CD4-positive, alpha-beta T cell (primary cell): Measurements from ENCODE around the gene RGMA. TPM values are rescaled to one million over a fixed set of nuclear protein-coding genes. Genes with fewer than 3 reads are reported as not detected.

Experiments used
- ATAC-seq: fragments of 200-7000 bp; cut with Tn5 transposase; one replicate; pipeline ENCODE4 v1.10.0; 2022; ENCODE audit warnings: mild to moderate bottlenecking; ENCODE audit not compliant: poor library complexity
- CTCF ChIA-PET: fragments of 350-600 bp; sonication (Branson Sonifier 250); formaldehyde crosslinking; loops from one replicate; lab custom pipeline; 2021; ENCODE audit warnings: antibody characterized with exemption, inconsistent platforms; lab: Charles Lee
- POLR2A ChIA-PET: fragments of 350-600 bp; sonication (Branson Sonifier 250); formaldehyde crosslinking; loops from one replicate; lab custom pipeline; 2021; ENCODE audit warnings: antibody characterized with exemption, inconsistent platforms; lab: Charles Lee
- DNase-seq, 14 experiments: peaks; one replicate each; pipeline ENCODE4 v3.0.0-alpha.2; 2013 to 2020; ENCODE audit warnings: mixed read lengths in 2 of 14
- H3K27ac ChIP-seq, 2 donors: one replicate each; pipeline versions ENCODE4 v1.5.1 to v1.7.0; 2013; ENCODE audit warnings: low read length in 2 of 2, low read depth in 1 of 2, mild to moderate bottlenecking in 1 of 2
- H3K27me3 ChIP-seq, 2 experiments: 1 replicate in 1 of 2; 2 replicates in 1 of 2; pipeline versions ENCODE4 v1.6.1 to v1.7.0; 2013; ENCODE audit warnings: low read length in 2 of 2, control low read depth in 1 of 2, mild to moderate bottlenecking in 1 of 2, moderate library complexity in 1 of 2; ENCODE audit not compliant: insufficient read depth in 2 of 2, control insufficient read depth in 1 of 2
- H3K36me3 ChIP-seq: one replicate; pipeline ENCODE4 v1.6.1; 2013; ENCODE audit warnings: low read length, control low read depth; ENCODE audit not compliant: insufficient read depth
- H3K4me1 ChIP-seq: one replicate; pipeline ENCODE4 v1.6.1; 2013; ENCODE audit warnings: low read length, control low read depth; ENCODE audit not compliant: insufficient read depth
- H3K4me3 ChIP-seq: one replicate; pipeline ENCODE4 v1.5.1; 2013; ENCODE audit warnings: mild to moderate bottlenecking, low read length, moderate library complexity
- H3K9me3 ChIP-seq, 2 experiments: 1 replicate in 1 of 2; 2 replicates in 1 of 2; pipeline versions ENCODE4 v1.6.1 to v1.7.0; 2013; ENCODE audit warnings: low read length in 2 of 2, mild to moderate bottlenecking in 2 of 2, control low read depth in 1 of 2, moderate library complexity in 1 of 2; ENCODE audit not compliant: control insufficient read depth in 1 of 2, insufficient read depth in 1 of 2
- H3K27ac Mint-ChIP-seq: one replicate; pipeline ENCODE4 v1.8.0; 2020; ENCODE audit warnings: mixed read lengths
- H3K27me3 Mint-ChIP-seq: one replicate; pipeline ENCODE4 v1.8.0; 2021; ENCODE audit warnings: mixed read lengths
- H3K36me3 Mint-ChIP-seq: one replicate; pipeline ENCODE4 v1.8.0; 2021; ENCODE audit warnings: low read depth, mixed read lengths
- H3K4me1 Mint-ChIP-seq: one replicate; pipeline ENCODE4 v1.8.0; 2021; ENCODE audit warnings: low read depth, mixed read lengths
- H3K4me3 Mint-ChIP-seq: one replicate; pipeline ENCODE4 v1.8.0; 2020; ENCODE audit warnings: mild to moderate bottlenecking, mixed read lengths
- H3K9me3 Mint-ChIP-seq: one replicate; pipeline ENCODE4 v1.8.0; 2020; ENCODE audit warnings: mixed read lengths
- intact Hi-C, 2 experiments: fragments of 100-400 bp; cut with DNase I in 1 of 2; cut with micrococcal nuclease in 1 of 2; formaldehyde crosslinking; loops; one replicate each; pipeline versions ENCODE4 v1.15.1 to v1.9.0; 2023 to 2025; cut with DNase I, micrococcal nuclease
- total RNA-seq, 174 experiments: library from RNA in 2 of 174; stranded (reverse) in 2 of 174; gene quantifications; one replicate each; pipeline ENCODE4 v1.2.3 and lab custom pipeline; 2021 to 2026
- TF ChIP-seq, protein P1 (sequence below): fragments of 200-600 bp; IDR thresholded peaks from one replicate; pipeline ENCODE4 v1.8.0; 2022; ENCODE audit warnings: antibody characterized with exemption, mild to moderate bottlenecking

Gene RGMA
- total RNA-seq, 2 experiments from 2014 or later: not detected

DNA sequence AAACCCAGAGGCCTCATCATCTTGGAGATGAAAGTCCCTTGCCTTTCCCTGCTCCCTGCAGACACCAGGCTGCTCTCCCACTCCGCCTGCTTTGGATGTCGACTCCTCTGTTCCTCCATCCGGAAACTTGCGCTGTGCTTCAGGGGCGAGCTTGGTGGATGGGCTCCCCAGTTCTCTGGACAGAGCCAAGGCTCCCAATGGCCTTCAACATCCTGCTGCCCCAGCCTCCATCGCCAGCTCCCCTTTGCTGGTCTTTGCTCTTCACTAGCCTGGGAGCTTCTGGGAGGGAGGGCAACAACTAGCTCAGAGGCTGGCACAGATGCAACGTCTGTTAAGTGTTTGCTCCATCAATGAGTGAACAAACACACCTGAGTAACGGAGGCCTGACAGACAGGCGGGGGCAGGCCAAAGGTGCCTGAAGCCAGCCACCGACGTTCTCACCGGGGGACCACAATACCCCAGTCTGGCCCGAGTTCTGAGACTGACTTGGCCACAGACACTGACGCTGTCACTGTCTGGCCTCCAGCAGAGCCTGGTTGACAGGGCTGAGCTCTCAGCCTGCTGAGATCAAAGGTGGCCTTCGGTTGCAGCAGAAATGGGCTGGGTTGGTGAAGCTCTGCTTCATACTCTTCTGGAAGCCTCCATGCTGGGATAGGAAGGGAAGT is 39.0 kb downstream of the RGMA start:
- TF ChIP-seq, protein P1, sequence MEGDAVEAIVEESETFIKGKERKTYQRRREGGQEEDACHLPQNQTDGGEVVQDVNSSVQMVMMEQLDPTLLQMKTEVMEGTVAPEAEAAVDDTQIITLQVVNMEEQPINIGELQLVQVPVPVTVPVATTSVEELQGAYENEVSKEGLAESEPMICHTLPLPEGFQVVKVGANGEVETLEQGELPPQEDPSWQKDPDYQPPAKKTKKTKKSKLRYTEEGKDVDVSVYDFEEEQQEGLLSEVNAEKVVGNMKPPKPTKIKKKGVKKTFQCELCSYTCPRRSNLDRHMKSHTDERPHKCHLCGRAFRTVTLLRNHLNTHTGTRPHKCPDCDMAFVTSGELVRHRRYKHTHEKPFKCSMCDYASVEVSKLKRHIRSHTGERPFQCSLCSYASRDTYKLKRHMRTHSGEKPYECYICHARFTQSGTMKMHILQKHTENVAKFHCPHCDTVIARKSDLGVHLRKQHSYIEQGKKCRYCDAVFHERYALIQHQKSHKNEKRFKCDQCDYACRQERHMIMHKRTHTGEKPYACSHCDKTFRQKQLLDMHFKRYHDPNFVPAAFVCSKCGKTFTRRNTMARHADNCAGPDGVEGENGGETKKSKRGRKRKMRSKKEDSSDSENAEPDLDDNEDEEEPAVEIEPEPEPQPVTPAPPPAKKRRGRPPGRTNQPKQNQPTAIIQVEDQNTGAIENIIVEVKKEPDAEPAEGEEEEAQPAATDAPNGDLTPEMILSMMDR: no peak
- Histone ChIP-seq H3K27ac (no peak overlapping the region), H3K36me3 (no peaks in the 10 kb centered on the region), H3K4me1 (peaks cover 29% of the 10 kb centered on the region), H3K27me3 (no peaks in the 10 kb centered on the region), H3K9me3 (peaks cover 6 to 15% of the 10 kb centered on the region in 2 experiments), H3K4me3 (no peak overlapping the region)
- Mint-ChIP-seq H3K36me3 (no peaks in the 10 kb centered on the region), H3K27me3 (no peaks in the 10 kb centered on the region), H3K9me3 (peaks cover 2% of the 10 kb centered on the region), H3K27ac (no peak overlapping the region), H3K4me1 (peaks cover 28% of the 10 kb centered on the region), H3K4me3 (no peak overlapping the region)
- intact Hi-C loops: no loop called here
- ATAC-seq: no peak
- ChIA-PET POLR2A (no interaction called here), CTCF (no interaction called here)
- peak in 1 of 14 experiments; percentile 40 for DNase-seq

- intact Hi-C loops: no loop called here
- Histone ChIP-seq H3K27me3 (no peaks in the 10 kb centered on the region), H3K4me1 (peaks cover 29% of the 10 kb centered on the region), H3K9me3 (peaks cover 6 to 19% of the 10 kb centered on the region in 2 experiments), H3K36me3 (no peaks in the 10 kb centered on the region), H3K4me3 (no peak overlapping the region), H3K27ac (no peak overlapping the region)
- ATAC-seq (no peak), DNase-seq (no peak)
- ChIA-PET POLR2A (interaction anchor here (1.0 kb wide), 1 partner anchor 20 kb away, joined by 4 read pairs; no protein-coding TSS in a partner anchor), CTCF (no interaction called here)
- Mint-ChIP-seq H3K4me1 (peaks cover 28% of the 10 kb centered on the region), H3K9me3 (peaks cover 2% of the 10 kb centered on the region), H3K4me3 (no peak overlapping the region), H3K27ac (no peak overlapping the region), H3K36me3 (no peaks in the 10 kb centered on the region), H3K27me3 (no peaks in the 10 kb centered on the region)
- TF ChIP-seq, protein P1: no peak
These were observed 39.8 kb downstream of the RGMA start for GRCh38 chr15:93049233-93049632.

- Histone ChIP-seq H3K27me3 (no peaks in the 10 kb centered on the region), H3K4me1 (peaks cover 29% of the 10 kb centered on the region), H3K4me3 (no peak overlapping the region), H3K27ac (no peak overlapping the region), H3K9me3 (peaks cover 6 to 19% of the 10 kb centered on the region in 2 experiments), H3K36me3 (no peaks in the 10 kb centered on the region)
- DNase-seq: no peak
- H3K4me1 Mint-ChIP-seq: peaks cover 28% of the 10 kb centered on the region
- no peaks in the 10 kb centered on the region for H3K36me3 Mint-ChIP-seq
- TF ChIP-seq, protein P1: no peak
- no peak overlapping the region for H3K4me3 Mint-ChIP-seq
- intact Hi-C loops: no loop called here
- no peak for ATAC-seq
- ChIA-PET CTCF (no interaction called here), POLR2A (interaction anchor here (1.0 kb wide), 1 partner anchor 20 kb away, joined by 4 read pairs; no protein-coding TSS in a partner anchor)
- H3K27me3 Mint-ChIP-seq: no peaks in the 10 kb centered on the region
- no peak overlapping the region for H3K27ac Mint-ChIP-seq
- peaks cover 2% of the 10 kb centered on the region for H3K9me3 Mint-ChIP-seq
These were observed 40.3 kb downstream of the RGMA start for GRCh38 chr15:93048759-93049161.
